ENCODE measurements around the gene ATP2C2. TPM values are rescaled to one million over a fixed set of nuclear protein-coding genes. Genes with fewer than 3 reads are reported as not detected.

The ATP2C2 gene
- total and polyA plus RNA-seq, 9 of the 15 experiments (the other 6 are each of a cell fraction or from before 2014, with no cell fraction given), result 0.75 TPM; not detected in 8

DNA sequence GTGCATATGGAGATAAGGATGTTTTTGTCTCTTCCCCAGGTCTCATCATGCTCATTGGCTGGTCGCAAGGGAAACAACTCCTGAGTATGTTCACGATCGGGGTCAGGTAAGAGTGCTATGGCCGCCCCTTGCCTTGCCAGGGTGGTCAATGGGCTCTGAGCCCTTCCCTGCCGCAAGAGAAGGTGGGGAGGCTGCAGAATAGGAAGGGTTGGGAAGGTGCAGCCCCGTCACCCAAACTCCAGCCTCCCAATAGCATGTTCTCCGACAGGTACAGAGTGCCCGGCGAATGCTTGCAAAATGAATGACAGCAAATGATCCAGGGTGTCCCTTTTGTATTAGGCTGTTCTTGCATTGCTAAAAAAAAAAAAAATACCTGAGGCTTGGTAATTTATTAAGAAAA, 57.4 kb downstream of the ATP2C2 start:
- Histone ChIP-seq H3K4me2 (ENCODE audit: insufficient read depth, low read length) (no peak overlapping the region), H3K79me2 (ENCODE audit: control insufficient read depth, insufficient read depth, low read length) (no peaks in the 10 kb centered on the region), H3K27ac (ENCODE audit: extremely low read depth, low read depth, low read length) (no peak overlapping the region), H3K27me3 (ENCODE audit: control insufficient read depth in 2 of 2, insufficient read depth in 2 of 2, low read length in 2 of 2) (peaks cover 46 to 62% of the 10 kb centered on the region in 2 experiments), H3K36me3 (ENCODE audit: control insufficient read depth, insufficient read depth, low read length) (no peaks in the 10 kb centered on the region), H3K9me1 (ENCODE audit: control insufficient read depth, insufficient read depth, low read length) (no peaks in the 10 kb centered on the region), H3K9ac (ENCODE audit: insufficient read depth in 1 of 2, low read depth in 2 of 2, low read length in 2 of 2) (no peak overlapping the region), H2AFZ (ENCODE audit: low read depth, low read length) (no peak overlapping the region), H4K20me1 (replicated peaks; ENCODE audit: control insufficient read depth, insufficient read depth, low read length) (no peaks in the 10 kb centered on the region), H3K4me1 (replicated peaks in 1 of 2; ENCODE audit: control insufficient read depth in 2 of 2, insufficient read depth in 2 of 2, low read length in 2 of 2) (no peaks in the 10 kb centered on the region), H3K9me3 (replicated peaks; ENCODE audit: control insufficient read depth, insufficient read depth, low read depth, low read length) (peaks cover 7% of the 10 kb centered on the region), H3K4me3 (no peak overlapping the region)
- FAIRE-seq (no peak), ATAC-seq (no peak), DNase-seq (ENCODE audit: extremely low read depth in 1 of 4, low spot score in 3 of 4) (no peak)
- BruUV-seq (replicated peaks), result no TSS peak
- POLR2A ChIA-PET, result no interaction called here
- 8% methylated on average over 9 of the region's 9 CpGs for WGBS (ENCODE audit: insufficient coverage, low coverage, missing lambda C conversion rate)
- in situ Hi-C loops (cut with MboI) (no loop called here), intact Hi-C loops (cut with micrococcal nuclease) (no loop called here)
- CTCF ChIA-PET (ENCODE audit: low intra/inter-chr PET ratio), result no interaction called here
- TF ChIP-seq ETV5 (CRISPR knock-in tag; IDR thresholded peaks at IDR 0.05; ENCODE audit: low read depth), result no peak
- TF ChIP-seq TAF7 (tag; IDR thresholded peaks at IDR 0.05), result no peak
- no peak for TF ChIP-seq CBX1 (IDR thresholded peaks at IDR 0.05; ENCODE audit: low read depth)
- TF ChIP-seq NR2F6 (CRISPR knock-in tag; IDR thresholded peaks at IDR 0.05), result no peak
- no peak for TF ChIP-seq XRCC4 (IDR thresholded peaks at IDR 0.05; ENCODE audit: extremely low read depth, insufficient read depth, insufficient read length)
- TF ChIP-seq, protein P1, sequence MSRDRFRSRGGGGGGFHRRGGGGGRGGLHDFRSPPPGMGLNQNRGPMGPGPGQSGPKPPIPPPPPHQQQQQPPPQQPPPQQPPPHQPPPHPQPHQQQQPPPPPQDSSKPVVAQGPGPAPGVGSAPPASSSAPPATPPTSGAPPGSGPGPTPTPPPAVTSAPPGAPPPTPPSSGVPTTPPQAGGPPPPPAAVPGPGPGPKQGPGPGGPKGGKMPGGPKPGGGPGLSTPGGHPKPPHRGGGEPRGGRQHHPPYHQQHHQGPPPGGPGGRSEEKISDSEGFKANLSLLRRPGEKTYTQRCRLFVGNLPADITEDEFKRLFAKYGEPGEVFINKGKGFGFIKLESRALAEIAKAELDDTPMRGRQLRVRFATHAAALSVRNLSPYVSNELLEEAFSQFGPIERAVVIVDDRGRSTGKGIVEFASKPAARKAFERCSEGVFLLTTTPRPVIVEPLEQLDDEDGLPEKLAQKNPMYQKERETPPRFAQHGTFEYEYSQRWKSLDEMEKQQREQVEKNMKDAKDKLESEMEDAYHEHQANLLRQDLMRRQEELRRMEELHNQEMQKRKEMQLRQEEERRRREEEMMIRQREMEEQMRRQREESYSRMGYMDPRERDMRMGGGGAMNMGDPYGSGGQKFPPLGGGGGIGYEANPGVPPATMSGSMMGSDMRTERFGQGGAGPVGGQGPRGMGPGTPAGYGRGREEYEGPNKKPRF (IDR thresholded peaks at IDR 0.05; ENCODE audit: low read depth, low read length), result no peak
- TF ChIP-seq, protein P2, sequence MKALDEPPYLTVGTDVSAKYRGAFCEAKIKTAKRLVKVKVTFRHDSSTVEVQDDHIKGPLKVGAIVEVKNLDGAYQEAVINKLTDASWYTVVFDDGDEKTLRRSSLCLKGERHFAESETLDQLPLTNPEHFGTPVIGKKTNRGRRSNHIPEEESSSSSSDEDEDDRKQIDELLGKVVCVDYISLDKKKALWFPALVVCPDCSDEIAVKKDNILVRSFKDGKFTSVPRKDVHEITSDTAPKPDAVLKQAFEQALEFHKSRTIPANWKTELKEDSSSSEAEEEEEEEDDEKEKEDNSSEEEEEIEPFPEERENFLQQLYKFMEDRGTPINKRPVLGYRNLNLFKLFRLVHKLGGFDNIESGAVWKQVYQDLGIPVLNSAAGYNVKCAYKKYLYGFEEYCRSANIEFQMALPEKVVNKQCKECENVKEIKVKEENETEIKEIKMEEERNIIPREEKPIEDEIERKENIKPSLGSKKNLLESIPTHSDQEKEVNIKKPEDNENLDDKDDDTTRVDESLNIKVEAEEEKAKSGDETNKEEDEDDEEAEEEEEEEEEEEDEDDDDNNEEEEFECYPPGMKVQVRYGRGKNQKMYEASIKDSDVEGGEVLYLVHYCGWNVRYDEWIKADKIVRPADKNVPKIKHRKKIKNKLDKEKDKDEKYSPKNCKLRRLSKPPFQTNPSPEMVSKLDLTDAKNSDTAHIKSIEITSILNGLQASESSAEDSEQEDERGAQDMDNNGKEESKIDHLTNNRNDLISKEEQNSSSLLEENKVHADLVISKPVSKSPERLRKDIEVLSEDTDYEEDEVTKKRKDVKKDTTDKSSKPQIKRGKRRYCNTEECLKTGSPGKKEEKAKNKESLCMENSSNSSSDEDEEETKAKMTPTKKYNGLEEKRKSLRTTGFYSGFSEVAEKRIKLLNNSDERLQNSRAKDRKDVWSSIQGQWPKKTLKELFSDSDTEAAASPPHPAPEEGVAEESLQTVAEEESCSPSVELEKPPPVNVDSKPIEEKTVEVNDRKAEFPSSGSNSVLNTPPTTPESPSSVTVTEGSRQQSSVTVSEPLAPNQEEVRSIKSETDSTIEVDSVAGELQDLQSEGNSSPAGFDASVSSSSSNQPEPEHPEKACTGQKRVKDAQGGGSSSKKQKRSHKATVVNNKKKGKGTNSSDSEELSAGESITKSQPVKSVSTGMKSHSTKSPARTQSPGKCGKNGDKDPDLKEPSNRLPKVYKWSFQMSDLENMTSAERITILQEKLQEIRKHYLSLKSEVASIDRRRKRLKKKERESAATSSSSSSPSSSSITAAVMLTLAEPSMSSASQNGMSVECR (CRISPR knock-in tag; IDR thresholded peaks at IDR 0.05), result no peak
- TF ChIP-seq SRSF1 (IDR thresholded peaks at IDR 0.05; ENCODE audit: low read depth, low read length), result no peak
- TF ChIP-seq RBM15 (IDR thresholded peaks at IDR 0.05; ENCODE audit: insufficient read depth, low read length), result no peak
- TF ChIP-seq TSC22D4 (tag; IDR thresholded peaks at IDR 0.05), result no peak
- TF ChIP-seq, protein P3, sequence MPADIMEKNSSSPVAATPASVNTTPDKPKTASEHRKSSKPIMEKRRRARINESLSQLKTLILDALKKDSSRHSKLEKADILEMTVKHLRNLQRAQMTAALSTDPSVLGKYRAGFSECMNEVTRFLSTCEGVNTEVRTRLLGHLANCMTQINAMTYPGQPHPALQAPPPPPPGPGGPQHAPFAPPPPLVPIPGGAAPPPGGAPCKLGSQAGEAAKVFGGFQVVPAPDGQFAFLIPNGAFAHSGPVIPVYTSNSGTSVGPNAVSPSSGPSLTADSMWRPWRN (IDR thresholded peaks at IDR 0.05; ENCODE audit: low read depth), result no peak
- no peak for TF ChIP-seq ZNF184 (CRISPR knock-in tag; IDR thresholded peaks at IDR 0.05)
- no peak for TF ChIP-seq KAT8 (IDR thresholded peaks at IDR 0.05; ENCODE audit: low read depth)
- TF ChIP-seq SMAD3 (CRISPR knock-in tag; conservative IDR thresholded peaks at IDR 0.05), result no peak
- TF ChIP-seq ZNF584 (CRISPR knock-in tag; IDR thresholded peaks at IDR 0.05; ENCODE audit: low read depth), result no peak
- TF ChIP-seq SREBF1 (IDR thresholded peaks at IDR 0.05; ENCODE audit: borderline replicate concordance, low read depth, low read length), result no peak
- no peak for TF ChIP-seq EZH2 (IDR thresholded peaks at IDR 0.05; ENCODE audit: borderline replicate concordance, low read depth, low read length)

Measured in K562 (cell line).